Mesenchymal stem cell (in vitro differentiated cells and primary cell): ENCODE measurements around the gene ST6GALNAC3.

Experiments
- DNase-seq: peaks from one replicate; pipeline ENCODE4 v3.0.0-alpha.2; 2013
- H2AFZ ChIP-seq: one replicate; pipeline ENCODE4 v1.6.1; 2013; ENCODE audit warnings: low read depth, mild to moderate bottlenecking, control low read depth, inconsistent platforms, low read length, moderate library complexity
- H2AK5ac ChIP-seq: 2 replicates; pipeline ENCODE4 v1.6.1; 2013; ENCODE audit warnings: low read length, moderate library complexity, mild to moderate bottlenecking, inconsistent platforms; ENCODE audit not compliant: severe bottlenecking
- H2BK120ac ChIP-seq: one replicate; pipeline ENCODE4 v1.6.1; 2013; ENCODE audit warnings: low read depth, mild to moderate bottlenecking, inconsistent platforms, low read length, moderate library complexity
- H2BK12ac ChIP-seq, 2 experiments: one replicate each; pipeline ENCODE4 v1.6.1; 2013; ENCODE audit warnings: inconsistent platforms in 2 of 2, low read length in 2 of 2, mild to moderate bottlenecking in 2 of 2, moderate library complexity in 2 of 2, control low read depth in 1 of 2
- H2BK15ac ChIP-seq: one replicate; pipeline ENCODE4 v1.6.1; 2013; ENCODE audit warnings: mild to moderate bottlenecking, low read depth, inconsistent platforms; ENCODE audit not compliant: poor library complexity, severe bottlenecking
- H2BK5ac ChIP-seq: 2 replicates; pipeline ENCODE4 v1.6.1; 2013; ENCODE audit warnings: low read depth, mild to moderate bottlenecking, low read length, control low read depth, inconsistent platforms; ENCODE audit not compliant: poor library complexity, severe bottlenecking
- H3K14ac ChIP-seq, 2 experiments: one replicate each; pipeline ENCODE4 v1.6.1; 2013; ENCODE audit warnings: inconsistent platforms in 2 of 2, low read length in 2 of 2, control low read depth in 1 of 2, mild to moderate bottlenecking in 1 of 2, moderate library complexity in 1 of 2
- H3K18ac ChIP-seq, 2 experiments: one replicate each; pipeline ENCODE4 v1.6.1; 2013; ENCODE audit warnings: inconsistent platforms in 2 of 2, low read length in 2 of 2, control low read depth in 1 of 2, low read depth in 1 of 2, mild to moderate bottlenecking in 1 of 2
- H3K23ac ChIP-seq, 2 experiments: one replicate each; pipeline ENCODE4 v1.6.1; 2013; ENCODE audit warnings: inconsistent platforms in 2 of 2, low read length in 2 of 2, mild to moderate bottlenecking in 2 of 2, moderate library complexity in 2 of 2, control low read depth in 1 of 2
- H3K27ac ChIP-seq: 2 replicates; pipeline ENCODE4 v1.5.1; 2013; ENCODE audit warnings: mild to moderate bottlenecking, moderate library complexity, low read length, control low read depth, inconsistent platforms; ENCODE audit not compliant: poor library complexity, severe bottlenecking
- H3K27me3 ChIP-seq, 2 experiments: 2 replicates each; pipeline versions ENCODE4 v1.6.1 to v1.7.0; 2013; ENCODE audit warnings: low read length in 2 of 2, mild to moderate bottlenecking in 2 of 2, moderate library complexity in 2 of 2, control low read depth in 1 of 2, inconsistent platforms in 1 of 2; ENCODE audit not compliant: control insufficient read depth in 1 of 2, insufficient read depth in 1 of 2
- H3K36me3 ChIP-seq, 2 experiments: 2 replicates each; pipeline versions ENCODE4 v1.6.1 to v1.7.0; 2013; ENCODE audit warnings: low read length in 2 of 2, control low read depth in 1 of 2, inconsistent platforms in 1 of 2, low read depth in 1 of 2, mild to moderate bottlenecking in 1 of 2; ENCODE audit not compliant: insufficient read depth in 2 of 2, control insufficient read depth in 1 of 2
- H3K4ac ChIP-seq, 2 experiments: one replicate each; pipeline ENCODE4 v1.6.1; 2013; ENCODE audit warnings: inconsistent platforms in 2 of 2, low read length in 2 of 2, mild to moderate bottlenecking in 2 of 2, moderate library complexity in 2 of 2, control low read depth in 1 of 2, low read depth in 1 of 2
- H3K4me1 ChIP-seq: 2 replicates; pipeline ENCODE4 v1.6.1; 2013; ENCODE audit warnings: low read depth, low read length, control low read depth; ENCODE audit not compliant: control insufficient read depth, insufficient read depth
- H3K4me2 ChIP-seq: 2 replicates; pipeline ENCODE4 v1.6.1; 2013; ENCODE audit warnings: low read length, mild to moderate bottlenecking, inconsistent platforms; ENCODE audit not compliant: poor library complexity, severe bottlenecking
- H3K4me3 ChIP-seq, 2 experiments: 2 replicates each; pipeline versions ENCODE4 v1.5.1 to v1.7.0; 2013; ENCODE audit warnings: low read length in 2 of 2, mild to moderate bottlenecking in 2 of 2, control low read depth in 1 of 2, low read depth in 1 of 2; ENCODE audit not compliant: insufficient read depth in 1 of 2
- H3K79me1 ChIP-seq: replicated peaks from 2 replicates; pipeline ENCODE4 v1.6.1; 2013; ENCODE audit warnings: mild to moderate bottlenecking, control low read depth, low read length, inconsistent platforms; ENCODE audit not compliant: poor library complexity, severe bottlenecking
- H3K9ac ChIP-seq: 2 replicates; pipeline ENCODE4 v1.7.0; 2013; ENCODE audit warnings: mild to moderate bottlenecking, low read length, moderate library complexity
- H3K9me3 ChIP-seq: 2 replicates; pipeline ENCODE4 v1.7.0; 2013; ENCODE audit warnings: mild to moderate bottlenecking, low read length; ENCODE audit not compliant: control insufficient read depth
- H4K8ac ChIP-seq: one replicate; pipeline ENCODE4 v1.6.1; 2013; ENCODE audit warnings: inconsistent platforms, mild to moderate bottlenecking, low read length, moderate library complexity
- H4K91ac ChIP-seq: one replicate; pipeline ENCODE4 v1.6.1; 2013; ENCODE audit warnings: mild to moderate bottlenecking, low read length, inconsistent platforms
- WGBS: methylation state at CpG from one replicate; pipeline ENCODE4 v1.1.7; 2013; ENCODE audit warnings: mixed read lengths; 5-methylcytosine and 5-hydroxymethylcytosine counted together

The ST6GALNAC3 gene

DNA sequence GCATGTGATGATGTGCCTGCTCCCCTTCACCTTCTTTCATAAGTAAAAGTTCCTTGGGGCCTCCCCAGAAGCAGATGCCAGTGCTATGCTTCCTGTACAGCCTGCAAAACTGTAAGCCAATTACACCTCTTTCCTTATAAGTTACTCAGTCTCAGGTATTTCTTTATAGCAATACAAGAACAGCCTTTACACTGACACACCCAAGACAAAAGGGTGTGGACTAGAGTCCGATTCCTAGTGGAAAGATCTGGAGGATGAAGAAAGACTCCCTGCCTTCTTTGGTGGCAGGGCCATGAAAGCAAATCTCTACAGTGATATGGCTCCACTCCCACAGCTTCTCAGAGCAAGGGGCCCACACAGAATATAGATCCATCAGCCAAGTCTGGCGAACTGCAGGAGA is 583.1 kb downstream of the ST6GALNAC3 start:
- Histone ChIP-seq H4K91ac (no peak overlapping the region), H3K9ac (no peak overlapping the region), H2AK5ac (no peak overlapping the region), H2BK12ac (no peak overlapping the region), H3K36me3 (no peaks in the 10 kb centered on the region), H3K4me3 (no peak overlapping the region), H3K4me1 (no peaks in the 10 kb centered on the region), H3K14ac (no peak overlapping the region), H3K9me3 (peaks cover 10% of the 10 kb centered on the region), H3K27me3 (peaks cover 0 to 6% of the 10 kb centered on the region in 2 experiments), H3K27ac (no peak overlapping the region), H3K79me1 (no peaks in the 10 kb centered on the region), H4K8ac (no peak overlapping the region), H3K23ac (no peak overlapping the region), H3K18ac (no peak overlapping the region), H2BK15ac (no peak overlapping the region), H2BK5ac (no peak overlapping the region), H2BK120ac (no peak overlapping the region), H2AFZ (no peak overlapping the region), H3K4ac (no peak overlapping the region), H3K4me2 (no peak overlapping the region)
- WGBS: 81% methylated on average over 1 of the region's 2 CpGs
- DNase-seq: no peak

GRCh38 chr1:76659171-76659940 is 584.8 kb downstream of the ST6GALNAC3 start:
- Histone ChIP-seq H3K23ac (no peak overlapping the region), H2BK12ac (no peak overlapping the region), H2BK120ac (no peak overlapping the region), H3K27ac (no peak overlapping the region), H3K9ac (no peak overlapping the region), H2BK5ac (no peak overlapping the region), H2AFZ (no peak overlapping the region), H4K8ac (no peak overlapping the region), H3K79me1 (no peaks in the 10 kb centered on the region), H3K9me3 (peaks cover 10% of the 10 kb centered on the region), H3K14ac (no peak overlapping the region), H3K36me3 (no peaks in the 10 kb centered on the region), H3K18ac (no peak overlapping the region), H3K4me2 (no peak overlapping the region), H2BK15ac (no peak overlapping the region), H3K27me3 (peaks cover 0 to 6% of the 10 kb centered on the region in 2 experiments), H3K4ac (no peak overlapping the region), H4K91ac (no peak overlapping the region), H3K4me1 (no peaks in the 10 kb centered on the region), H2AK5ac (no peak overlapping the region), H3K4me3 (no peak overlapping the region)
- WGBS: 73% methylated on average over 3 of the region's 4 CpGs
- DNase-seq: no peak

DNA sequence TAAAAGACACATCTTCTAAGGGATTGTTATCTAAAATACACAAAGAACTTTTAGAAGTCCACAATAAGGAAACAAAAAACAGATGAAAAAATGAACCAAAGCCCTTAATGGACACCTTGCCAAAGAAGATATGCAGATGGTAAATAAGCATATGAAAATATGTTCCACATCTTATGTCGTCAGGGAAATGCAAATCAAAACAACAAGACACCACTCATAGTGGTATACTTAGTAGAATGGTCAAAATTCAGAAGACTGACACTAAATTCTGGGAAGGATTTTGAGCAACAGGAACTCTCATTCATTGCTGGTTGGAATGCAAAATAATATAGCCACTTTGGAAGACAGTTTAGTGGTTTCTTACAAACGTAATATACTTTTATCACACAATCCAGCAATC is 587.0 kb downstream of the ST6GALNAC3 start:
- H3K27ac ChIP-seq: no peak overlapping the region

DNA sequence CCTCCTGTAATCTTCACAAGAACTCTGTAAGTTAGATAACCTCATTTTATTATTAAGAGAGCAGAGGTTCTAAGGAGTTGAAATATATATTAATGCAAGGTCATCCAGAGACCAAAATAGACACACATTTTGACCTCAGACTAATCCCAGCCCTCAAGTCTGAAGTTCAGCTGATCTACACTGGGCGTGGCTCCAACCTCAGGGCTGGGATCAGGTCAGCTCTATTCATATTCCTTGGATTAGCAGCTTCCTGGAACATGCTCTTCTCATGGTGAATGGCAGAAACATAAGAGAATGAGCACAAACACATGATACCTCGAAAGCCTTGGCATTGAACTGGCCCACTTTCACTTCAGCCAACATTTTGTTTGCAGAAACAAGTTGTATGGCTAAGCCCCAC is 592.0 kb downstream of the ST6GALNAC3 start:
- no peaks in the 10 kb centered on the region for H3K79me1 ChIP-seq

More for the DNA sequence above, 587.0 kb downstream of the ST6GALNAC3 start:
- H3K4me3 ChIP-seq: no peak overlapping the region
- no peak overlapping the region for H3K23ac ChIP-seq
- H3K9ac ChIP-seq: no peak overlapping the region
- peaks cover 10% of the 10 kb centered on the region for H3K9me3 ChIP-seq
- H2BK5ac ChIP-seq: no peak overlapping the region
- no peak overlapping the region for H2AFZ ChIP-seq
- H3K36me3 ChIP-seq: no peaks in the 10 kb centered on the region
- H4K91ac ChIP-seq: no peak overlapping the region
- H3K79me1 ChIP-seq: no peaks in the 10 kb centered on the region
- no peak overlapping the region for H2BK120ac ChIP-seq
- H2BK12ac ChIP-seq: no peak overlapping the region
- DNase-seq: no peak
- no CpG with 5 or more reads among the region's 2 CpGs for WGBS
- H3K27me3 ChIP-seq: peaks cover 0 to 6% of the 10 kb centered on the region in 2 experiments
- no peak overlapping the region for H2AK5ac ChIP-seq
- no peak overlapping the region for H3K18ac ChIP-seq
- no peak overlapping the region for H2BK15ac ChIP-seq
- no peak overlapping the region for H3K4ac ChIP-seq
- no peak overlapping the region for H3K4me2 ChIP-seq
- no peaks in the 10 kb centered on the region for H3K4me1 ChIP-seq
- H3K14ac ChIP-seq: no peak overlapping the region
- H4K8ac ChIP-seq: no peak overlapping the region

More for the DNA sequence above, 592.0 kb downstream of the ST6GALNAC3 start:
- Histone ChIP-seq H2BK12ac (no peak overlapping the region), H2BK120ac (no peak overlapping the region), H2AFZ (no peak overlapping the region), H3K27ac (no peak overlapping the region), H4K8ac (no peak overlapping the region), H3K4me1 (peaks cover 1% of the 10 kb centered on the region), H3K27me3 (peaks cover 0 to 5% of the 10 kb centered on the region in 2 experiments), H3K14ac (no peak overlapping the region), H2BK15ac (no peak overlapping the region), H2BK5ac (no peak overlapping the region), H3K9me3 (no peaks in the 10 kb centered on the region), H3K9ac (no peak overlapping the region), H3K23ac (no peak overlapping the region), H3K4me3 (no peak overlapping the region), H4K91ac (no peak overlapping the region), H3K18ac (no peak overlapping the region), H3K36me3 (no peaks in the 10 kb centered on the region), H3K4me2 (no peak overlapping the region), H2AK5ac (no peak overlapping the region), H3K4ac (no peak overlapping the region)
- 51% methylated on average over 2 of the region's 2 CpGs for WGBS
- no peak for DNase-seq
